NCI-H69 (cell line): ENCODE measurements around the gene MUS81.
"Not testable (repeated sequence)": the region's sequence is repeated elsewhere in the genome, so short reads cannot be mapped to it uniquely, and the experiment has no call there.

ENCODE experiments used
- DNase-seq: peaks from one replicate; lab custom pipeline; 2025; lab: John Stamatoyannopoulos, UW

The MUS81 gene

DNA sequence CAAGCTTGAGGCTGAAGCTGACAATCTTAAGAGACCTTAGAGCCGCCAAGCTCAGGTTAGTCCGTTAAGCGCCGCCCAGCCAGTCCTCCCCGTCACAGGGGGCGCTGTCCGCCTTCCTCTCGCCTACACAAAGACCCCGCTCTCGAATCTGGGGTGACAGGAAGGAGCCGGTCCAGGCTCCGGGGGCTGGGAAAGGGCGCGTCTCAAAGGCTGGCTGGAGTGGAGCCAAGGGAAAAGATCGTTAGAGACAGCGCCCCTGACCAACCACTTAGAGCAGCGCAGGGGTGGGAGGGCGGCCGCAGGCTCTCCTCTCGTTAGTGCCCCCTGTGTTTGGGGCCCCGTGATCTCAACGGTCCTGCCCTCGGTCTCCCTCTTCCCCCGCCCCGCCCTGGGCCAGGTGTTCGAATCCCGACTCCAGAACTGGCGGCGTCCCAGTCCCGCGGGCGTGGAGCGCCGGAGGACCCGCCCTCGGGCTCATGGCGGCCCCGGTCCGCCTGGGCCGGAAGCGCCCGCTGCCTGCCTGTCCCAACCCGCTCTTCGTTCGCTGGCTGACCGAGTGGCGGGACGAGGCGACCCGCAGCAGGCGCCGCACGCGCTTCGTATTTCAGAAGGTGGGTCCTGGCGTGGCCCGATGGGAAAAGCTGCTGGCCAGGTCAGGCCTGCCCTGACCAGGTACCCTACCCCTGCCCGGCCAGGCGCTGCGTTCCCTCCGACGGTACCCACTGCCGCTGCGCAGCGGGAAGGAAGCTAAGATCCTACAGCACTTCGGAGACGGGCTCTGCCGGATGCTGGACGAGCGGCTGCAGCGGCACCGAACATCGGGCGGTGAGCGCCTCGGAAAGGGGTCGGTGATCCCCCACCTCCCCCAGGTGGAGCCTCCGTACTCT lies at the start of gene MUS81:
TSS of gene MUS81 (plus strand) at position 156 of the 887 bp plus-strand sequence. CDS start at position 477, 321 bp downstream.
- DNase-seq: peak; percentile 100

- no peak for DNase-seq
Measured at GRCh38 chr11:65811764-65812475, 48.3 kb upstream of the MUS81 start.

- DNase-seq: no peak
Measured at GRCh38 chr11:65814131-65814985, 45.9 kb upstream of the MUS81 start.

DNA sequence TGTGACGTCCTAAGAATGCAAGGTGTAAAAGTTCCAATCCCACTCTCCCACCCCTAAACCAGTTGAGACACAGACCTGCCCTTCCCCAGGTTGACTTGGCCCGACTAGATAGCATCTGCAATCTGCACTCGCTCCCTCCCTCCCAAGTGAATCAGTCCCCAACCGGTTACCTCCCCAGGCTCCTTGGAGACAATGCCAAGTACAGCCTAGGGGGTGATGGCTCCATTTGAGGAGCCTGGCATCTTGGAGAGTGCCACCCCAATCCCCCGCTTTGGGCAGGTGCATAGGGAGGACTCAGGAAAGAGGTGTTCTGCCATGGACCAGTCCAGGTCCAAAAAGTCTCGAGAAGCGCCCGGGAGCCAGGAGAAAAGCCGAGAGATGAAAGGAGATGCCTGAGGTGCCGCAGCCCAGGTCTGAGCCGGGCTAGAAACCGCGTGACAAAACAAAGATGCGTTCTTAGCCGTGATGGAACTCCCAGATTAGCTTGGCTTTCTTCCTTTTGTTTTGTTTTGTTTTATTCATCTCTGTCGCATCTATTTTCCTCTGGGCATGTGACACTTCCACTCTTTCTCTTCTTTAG lies 45.2 kb upstream of the MUS81 start:
- DNase-seq: no peak

GRCh38 chr11:65816696-65817095 lies 43.5 kb upstream of the MUS81 start:
- no peak for DNase-seq

DNA sequence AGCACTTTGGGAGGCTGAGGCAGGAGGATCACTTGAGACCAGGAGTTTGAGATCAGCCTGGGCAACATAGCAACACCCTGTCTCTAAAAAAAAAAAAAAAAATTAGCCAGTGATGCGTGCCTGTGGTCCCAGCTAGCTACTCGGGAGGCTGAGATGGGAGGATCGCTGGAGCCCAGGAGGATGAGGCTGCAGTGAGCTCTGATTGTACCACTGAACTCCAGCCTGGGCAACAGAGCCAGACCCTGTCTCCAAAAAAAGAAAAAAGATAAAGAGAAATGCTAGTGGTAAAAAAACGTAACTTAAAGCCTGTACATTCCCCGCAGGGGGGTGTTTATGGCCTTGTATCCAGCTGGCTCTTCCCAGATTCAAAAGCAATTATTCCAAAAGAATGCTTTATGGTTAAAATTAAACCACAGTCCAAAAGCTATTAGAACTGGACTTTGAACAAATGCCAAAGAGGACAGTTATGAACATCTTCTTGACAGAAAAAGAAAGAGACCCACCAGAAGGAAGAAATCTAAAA lies 42.9 kb upstream of the MUS81 start:
- DNase-seq: peak; percentile 31

DNA sequence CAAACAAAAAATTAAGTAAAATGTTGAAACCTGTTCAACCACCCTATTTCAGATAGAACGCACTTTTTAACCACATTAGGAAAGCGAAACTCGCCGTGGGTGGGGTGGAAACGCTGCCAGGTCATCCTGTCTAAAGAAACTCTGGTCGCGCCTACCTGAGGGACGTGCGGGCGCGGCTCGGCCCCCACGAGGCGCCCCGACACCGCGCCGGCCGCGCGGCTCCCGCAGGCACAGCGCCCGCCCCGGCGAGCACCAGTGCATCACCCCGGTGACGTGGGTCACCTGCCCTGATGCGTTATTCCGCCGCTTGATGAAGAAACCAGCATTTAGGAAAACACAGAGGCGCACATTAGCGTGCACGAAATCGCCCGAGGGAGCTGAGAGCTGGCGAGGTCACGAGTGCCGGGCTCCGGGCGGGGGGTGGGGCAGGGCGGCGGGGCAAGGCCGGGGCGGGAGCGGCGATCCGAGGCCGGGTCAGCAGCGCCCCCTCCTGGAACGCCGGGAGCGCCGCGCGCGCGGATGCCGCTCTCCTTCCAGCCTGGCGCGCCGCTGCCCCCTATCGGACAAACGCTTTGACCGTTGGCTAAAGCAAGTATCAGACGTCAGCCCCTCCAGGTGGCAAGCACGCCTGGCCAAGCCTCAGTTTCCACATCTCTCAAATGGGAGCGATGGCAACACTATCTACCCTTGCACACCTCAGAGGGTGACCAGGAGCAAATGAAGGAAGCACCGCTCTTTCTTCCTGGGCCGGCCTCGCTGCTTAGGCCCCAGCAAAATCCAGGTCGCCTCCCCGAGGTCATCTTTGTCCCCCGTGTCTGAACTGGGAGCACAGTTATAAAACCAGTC lies 42.2 kb upstream of the MUS81 start:
- DNase-seq: peak; percentile 92

GRCh38 chr11:65821107-65821506 lies 39.1 kb upstream of the MUS81 start:
- DNase-seq: peak; percentile 95

GRCh38 chr11:65822776-65823528 lies 37.3 kb upstream of the MUS81 start:
- peak; percentile 15 for DNase-seq

DNA sequence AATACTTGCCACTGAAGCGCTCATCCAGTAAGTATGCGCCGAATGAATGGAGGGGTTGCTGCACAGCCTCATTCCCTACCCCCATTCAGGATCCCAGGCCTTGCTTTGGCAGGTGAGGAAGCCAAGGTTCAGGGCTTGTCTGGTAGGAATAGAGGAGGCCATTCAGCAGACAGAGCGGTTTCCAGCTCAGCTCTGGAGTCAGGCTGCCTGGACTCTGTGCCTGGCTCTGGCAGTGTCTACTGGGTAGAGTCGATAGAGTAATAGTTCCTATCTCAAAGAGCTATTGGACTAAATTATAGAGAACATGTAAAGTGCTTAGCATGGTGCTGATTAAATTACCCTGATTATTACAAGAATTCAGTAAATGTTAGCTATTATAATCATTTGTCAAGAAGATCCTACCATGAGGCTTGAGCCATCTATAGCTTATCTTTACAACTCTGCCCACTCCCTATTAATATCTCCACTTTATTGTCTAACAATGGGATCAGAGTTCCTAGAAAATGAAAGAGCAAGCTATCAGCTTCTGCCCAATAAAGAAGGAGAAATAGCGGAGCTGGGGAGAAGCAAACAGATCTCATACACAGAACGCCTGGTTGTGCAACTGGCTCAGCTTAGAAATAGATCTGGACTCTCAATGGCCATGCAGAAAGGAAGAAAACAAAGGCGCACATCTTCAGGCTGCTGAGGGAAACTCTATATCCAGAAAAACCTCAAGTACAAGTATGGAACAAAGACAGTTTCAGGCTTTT lies 33.1 kb upstream of the MUS81 start:
- DNase-seq: no peak

GRCh38 chr11:65829459-65829858 lies 30.8 kb upstream of the MUS81 start:
- no peak for DNase-seq

DNA sequence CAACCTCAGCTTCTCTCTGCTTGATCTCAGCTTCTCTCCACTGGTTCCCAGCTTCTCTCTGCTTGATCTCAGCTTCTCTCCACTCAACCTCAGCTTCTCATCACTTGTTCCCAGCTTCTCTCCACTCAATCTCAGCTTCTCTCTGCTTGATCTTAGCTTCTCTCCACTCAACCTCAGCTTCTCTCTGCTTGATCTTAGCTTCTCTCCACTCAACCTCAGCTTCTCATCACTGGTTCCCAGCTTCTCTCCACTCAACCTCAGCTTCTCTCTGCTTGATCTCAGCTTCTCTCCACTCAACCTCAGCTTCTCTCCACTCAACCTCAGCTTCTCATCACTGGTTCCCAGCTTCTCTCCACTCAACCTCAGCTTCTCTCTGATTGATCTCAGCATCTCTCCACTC lies 28.0 kb upstream of the MUS81 start:
- DNase-seq: not testable (repeated sequence)

DNA sequence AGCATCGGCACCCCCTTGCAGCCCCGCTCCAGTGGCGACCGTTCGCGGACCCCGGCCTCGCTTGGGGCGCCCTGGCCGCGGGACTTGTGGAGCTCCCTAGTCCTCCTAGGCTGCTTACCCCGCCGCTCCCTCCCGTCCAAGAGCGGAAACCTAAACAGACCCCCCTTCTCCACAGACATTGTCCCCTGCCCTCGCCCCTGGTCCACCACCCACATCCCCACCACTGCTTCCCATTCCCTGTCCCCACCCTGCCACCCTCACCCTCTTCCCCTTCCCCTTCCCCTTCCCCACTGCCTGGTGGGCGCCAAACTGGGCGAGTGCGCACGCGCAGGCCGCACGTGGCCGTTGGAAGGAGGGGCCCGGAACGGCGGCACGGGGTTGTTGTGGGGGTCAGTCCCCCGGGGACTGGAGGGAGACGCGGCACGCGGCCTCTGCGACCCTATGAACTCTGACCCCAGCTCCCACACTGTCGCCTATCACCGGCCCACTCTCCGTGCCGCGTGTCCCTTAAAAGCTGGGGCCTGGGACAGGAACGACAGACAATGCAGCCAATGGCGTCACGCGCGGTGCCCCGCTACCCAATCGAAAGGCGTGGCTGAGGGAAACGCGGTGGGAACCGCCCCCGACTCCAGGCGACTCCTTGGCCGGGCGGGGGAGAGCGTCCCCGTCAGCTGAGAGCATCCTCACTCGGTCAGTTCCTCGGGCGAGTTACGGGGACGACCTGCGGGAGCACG lies 26.8 kb upstream of the MUS81 start, which contains the start of gene SNX32:
TSS of gene SNX32 (plus strand) at position 667 of the 734 bp plus-strand sequence. CDS start 103 bp downstream, outside the sequence.
- peak; percentile 97 for DNase-seq

DNA sequence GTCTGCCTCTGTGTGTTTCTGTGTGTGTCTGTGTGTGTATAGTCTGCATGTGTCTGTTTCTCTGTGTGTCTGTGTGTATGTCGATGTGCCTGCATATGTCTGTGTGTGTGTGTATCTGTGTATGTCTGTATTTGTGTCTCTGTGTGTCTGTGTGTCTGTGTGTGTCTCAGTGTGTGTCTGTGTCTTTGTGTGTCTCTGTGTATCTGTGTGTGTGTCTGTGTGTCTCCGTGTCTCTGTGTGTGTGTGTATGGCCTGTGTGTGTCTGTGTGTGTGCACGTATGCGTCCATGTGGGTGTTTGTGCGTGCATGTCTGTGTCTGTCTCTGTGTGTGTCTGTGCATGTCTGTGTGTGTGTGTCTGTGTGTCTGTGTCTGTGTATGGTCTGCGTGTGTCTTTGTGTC lies 26.0 kb upstream of the MUS81 start:
- no peak for DNase-seq

DNA sequence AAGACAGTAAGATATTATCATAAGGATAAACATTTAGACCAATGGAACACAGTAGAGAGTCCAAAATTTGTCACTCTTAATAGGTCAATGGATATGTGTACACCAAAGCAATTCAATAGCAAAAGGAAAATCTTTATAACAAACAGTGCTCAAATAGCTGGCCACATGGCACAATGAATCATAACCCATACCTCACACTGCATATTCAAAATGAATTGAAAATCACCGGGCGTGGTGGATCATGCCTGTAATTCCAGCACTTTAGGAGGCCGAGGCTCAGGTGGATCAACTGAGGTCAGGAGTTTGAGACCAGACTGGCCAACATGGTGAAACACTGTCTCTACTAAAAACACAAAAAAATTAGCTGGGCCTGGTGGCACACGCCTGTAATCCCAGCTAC lies 18.1 kb upstream of the MUS81 start:
- no peak for DNase-seq

DNA sequence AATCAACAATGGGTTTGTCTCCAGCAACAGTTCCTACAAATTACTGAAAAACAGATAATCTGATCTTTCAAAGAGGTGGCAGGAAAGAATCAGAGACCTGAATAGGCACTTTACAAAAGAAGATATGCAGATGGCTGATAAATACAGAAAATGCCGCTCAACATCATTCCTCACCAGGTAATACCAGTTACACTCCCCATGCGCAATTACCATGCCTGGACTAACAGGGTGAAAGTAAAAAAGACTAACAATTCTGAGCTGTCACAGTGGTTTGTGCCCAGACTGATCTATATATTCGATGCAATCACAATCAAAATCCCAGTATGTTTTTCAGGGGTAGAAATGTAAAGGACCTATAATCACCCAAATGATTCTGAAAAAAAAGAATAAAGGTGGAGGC lies 16.4 kb upstream of the MUS81 start:
- DNase-seq: no peak

- DNase-seq: no peak
Measured at GRCh38 chr11:65844231-65844872, 15.9 kb upstream of the MUS81 start.

DNA sequence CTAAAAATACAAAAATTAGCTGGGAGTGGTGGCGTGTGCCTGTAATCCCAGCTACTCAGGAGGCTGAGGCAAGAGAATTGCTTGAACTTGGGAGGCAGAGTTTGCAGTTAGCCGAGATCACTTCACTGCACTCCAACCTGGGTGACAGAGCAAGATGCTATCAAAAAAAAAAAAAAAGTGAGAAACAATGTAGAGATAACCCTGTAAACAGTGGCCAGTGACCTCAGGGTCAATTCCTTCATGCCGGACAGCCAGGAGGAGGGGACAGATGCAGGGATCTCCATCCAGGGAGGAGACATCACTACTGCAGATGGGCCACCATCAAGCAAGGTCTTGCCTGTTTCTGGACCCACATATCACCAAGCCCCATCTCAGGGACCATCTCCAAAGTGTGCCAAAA lies 12.5 kb upstream of the MUS81 start:
- DNase-seq: no peak
